ENCODE data around the gene NFE2L3. TPM values are rescaled to one million over a fixed set of nuclear protein-coding genes. Genes with fewer than 3 reads are reported as not detected.

The NFE2L3 gene
- total RNA-seq, 1 experiment from 2014 or later = 39.2 TPM

GRCh38 chr7:26135551-26135950 lies 16.4 kb upstream of the NFE2L3 start:
- H3K9me3 ChIP-seq = peaks cover 7% of the 10 kb centered on the region; the same call in 1 of the 2 replicates
- Mint-ChIP-seq H3K36me3 (ENCODE audit: insufficient read depth, unreplicated experiment) (no peaks in the 10 kb centered on the region), H3K27ac (ENCODE audit: unreplicated experiment) (no peak overlapping the region), H3K4me3 (ENCODE audit: unreplicated experiment) (no peak overlapping the region), H3K27me3 (ENCODE audit: insufficient read depth, unreplicated experiment) (no peaks in the 10 kb centered on the region), H3K4me1 (ENCODE audit: low read depth, unreplicated experiment) (no peaks in the 10 kb centered on the region), H3K9me3 (ENCODE audit: unreplicated experiment) (peaks cover 16% of the 10 kb centered on the region)
- intact Hi-C loops (cut with micrococcal nuclease; ENCODE audit: unreplicated experiment) = no loop called here
- CTCF ChIA-PET = no interaction called here
- no peaks in the 10 kb centered on the region for H3K4me1 ChIP-seq
- peak in 1 of 2 experiments; percentile 35 for DNase-seq
- no TSS peak for BruUV-seq (replicated peaks)
- POLR2A ChIA-PET = interaction anchor here (0.6 kb wide), 1 partner anchor 65 kb away, joined by 3 read pairs; no protein-coding TSS in a partner anchor
- no peaks in the 10 kb centered on the region for H3K27me3 ChIP-seq (replicated peaks; ENCODE audit: control insufficient read depth, insufficient read depth, low read length)
- TF ChIP-seq CTCF (IDR thresholded peaks at IDR 0.05; ENCODE audit: insufficient read depth in 1 of 2, low read depth in 1 of 2, low read length in 1 of 2, severe bottlenecking in 1 of 2, unreplicated experiment in 1 of 2) = no peak
- no peak overlapping the region for H3K4me3 ChIP-seq (ENCODE audit: low read depth, low read length)
- no peaks in the 10 kb centered on the region for H3K36me3 ChIP-seq (ENCODE audit: control insufficient read depth, insufficient read depth, low read length)

- CTCF ChIA-PET = no interaction called here
- Mint-ChIP-seq H3K4me3 (ENCODE audit: unreplicated experiment) (no peak overlapping the region), H3K4me1 (ENCODE audit: low read depth, unreplicated experiment) (no peaks in the 10 kb centered on the region)
These were observed 15.2 kb upstream of the NFE2L3 start for GRCh38 chr7:26136831-26137230.

GRCh38 chr7:26140380-26140779 lies 11.6 kb upstream of the NFE2L3 start:
- CTCF ChIA-PET = no interaction called here
- Histone ChIP-seq H3K4me1 (no peaks in the 10 kb centered on the region), H3K9me3 (no peaks in the 10 kb centered on the region; the same call in 1 of the 2 replicates), H3K4me3 (ENCODE audit: low read depth, low read length) (no peak overlapping the region), H3K27me3 (replicated peaks; ENCODE audit: control insufficient read depth, insufficient read depth, low read length) (no peaks in the 10 kb centered on the region), H3K36me3 (ENCODE audit: control insufficient read depth, insufficient read depth, low read length) (no peaks in the 10 kb centered on the region)
- H3K27ac Mint-ChIP-seq (ENCODE audit: unreplicated experiment) = no peak overlapping the region
- POLR2A ChIA-PET = no interaction called here
- no peaks in the 10 kb centered on the region for H3K36me3 Mint-ChIP-seq (ENCODE audit: insufficient read depth, unreplicated experiment)
- H3K4me3 Mint-ChIP-seq (ENCODE audit: unreplicated experiment) = no peak overlapping the region
- H3K27me3 Mint-ChIP-seq (ENCODE audit: insufficient read depth, unreplicated experiment) = no peaks in the 10 kb centered on the region
- peaks cover 8% of the 10 kb centered on the region for H3K4me1 Mint-ChIP-seq (ENCODE audit: low read depth, unreplicated experiment)
- no peak for TF ChIP-seq CTCF (IDR thresholded peaks at IDR 0.05; ENCODE audit: insufficient read depth in 1 of 2, low read depth in 1 of 2, low read length in 1 of 2, severe bottlenecking in 1 of 2, unreplicated experiment in 1 of 2)
- intact Hi-C loops (cut with micrococcal nuclease; ENCODE audit: unreplicated experiment) = no loop called here
- no TSS peak for BruUV-seq (replicated peaks)
- H3K9me3 Mint-ChIP-seq (ENCODE audit: unreplicated experiment) = peaks cover 2% of the 10 kb centered on the region
- no peak for DNase-seq

More at GRCh38 chr7:26136831-26137230, 15.2 kb upstream of the NFE2L3 start:
- H3K9me3 Mint-ChIP-seq (ENCODE audit: unreplicated experiment) = peaks cover 16% of the 10 kb centered on the region
- H3K36me3 Mint-ChIP-seq (ENCODE audit: insufficient read depth, unreplicated experiment) = no peaks in the 10 kb centered on the region
- POLR2A ChIA-PET = no interaction called here
- no peaks in the 10 kb centered on the region for H3K27me3 Mint-ChIP-seq (ENCODE audit: insufficient read depth, unreplicated experiment)
- H3K9me3 ChIP-seq = peaks cover 7% of the 10 kb centered on the region; the same call in 1 of the 2 replicates
- intact Hi-C loops (cut with micrococcal nuclease; ENCODE audit: unreplicated experiment) = no loop called here
- no peak overlapping the region for H3K27ac Mint-ChIP-seq (ENCODE audit: unreplicated experiment)
- H3K36me3 ChIP-seq (ENCODE audit: control insufficient read depth, insufficient read depth, low read length) = no peaks in the 10 kb centered on the region
- no peaks in the 10 kb centered on the region for H3K4me1 ChIP-seq
- no peak for TF ChIP-seq CTCF (IDR thresholded peaks at IDR 0.05; ENCODE audit: insufficient read depth in 1 of 2, low read depth in 1 of 2, low read length in 1 of 2, severe bottlenecking in 1 of 2, unreplicated experiment in 1 of 2)
- no TSS peak for BruUV-seq (replicated peaks)
- no peak overlapping the region for H3K4me3 ChIP-seq (ENCODE audit: low read depth, low read length)
- no peak for DNase-seq
- no peaks in the 10 kb centered on the region for H3K27me3 ChIP-seq (replicated peaks; ENCODE audit: control insufficient read depth, insufficient read depth, low read length)
